GM12865 (cell line): ENCODE measurements around the gene LYRM4.

ENCODE experiments used
- DNase-seq: peaks from one replicate; pipeline ENCODE4 v3.0.0; 2010; ENCODE audit warnings: low read depth
- H3K4me3 ChIP-seq: 2 replicates; pipeline ENCODE4 v1.5.1; 2011; ENCODE audit warnings: mild to moderate bottlenecking, low read depth, low read length, control low read depth
- CTCF ChIP-seq: IDR thresholded peaks from 2 replicates; pipeline ENCODE4 v1.5.1; 2011; ENCODE audit warnings: low read length, control low read depth, low read depth, inconsistent platforms; ENCODE audit not compliant: insufficient read depth; ENCODE audit errors: missing control alignments

Gene LYRM4

GRCh38 chr6:5206920-5207561 is 53.7 kb downstream of the LYRM4 start:
- no peak overlapping the region for H3K4me3 ChIP-seq
- no peak for TF ChIP-seq CTCF
- no peak for DNase-seq

GRCh38 chr6:5205877-5206850 is 54.6 kb downstream of the LYRM4 start:
- TF ChIP-seq CTCF = no peak
- H3K4me3 ChIP-seq = no peak overlapping the region
- no peak for DNase-seq

GRCh38 chr6:5205035-5205507 is 55.7 kb downstream of the LYRM4 start:
- TF ChIP-seq CTCF = no peak
- no peak overlapping the region for H3K4me3 ChIP-seq
- DNase-seq = no peak

GRCh38 chr6:5204376-5204775 is 56.4 kb downstream of the LYRM4 start:
- DNase-seq = no peak
- no peak for TF ChIP-seq CTCF
- H3K4me3 ChIP-seq = no peak overlapping the region

GRCh38 chr6:5203546-5203945 is 57.2 kb downstream of the LYRM4 start:
- no peak overlapping the region for H3K4me3 ChIP-seq
- TF ChIP-seq CTCF = no peak
- DNase-seq = no peak

- no peak overlapping the region for H3K4me3 ChIP-seq
- DNase-seq = no peak
- no peak for TF ChIP-seq CTCF
Measured at GRCh38 chr6:5202941-5203340, 57.8 kb downstream of the LYRM4 start.

- no peak for DNase-seq
- H3K4me3 ChIP-seq = no peak overlapping the region
- TF ChIP-seq CTCF = no peak
Measured at GRCh38 chr6:5202206-5202605, 58.5 kb downstream of the LYRM4 start.
